DND-41 (cell line): Measurements from ENCODE around the gene ZBTB21.

Experiments
- ATAC-seq: fragments of 200-7000 bp; cut with Tn5 transposase; 3 replicates; pipeline ENCODE4 v1.9.1; 2021; ENCODE audit warnings: low read depth; ENCODE audit not compliant: insufficient read depth
- DNase-seq: peaks from one replicate; pipeline ENCODE4 v3.0.0-alpha.2; 2020
- H2AFZ ChIP-seq: 2 replicates; pipeline ENCODE4 v1.6.0; 2012; ENCODE audit warnings: low read depth, low read length
- H3K27ac ChIP-seq: 2 replicates; pipeline ENCODE4 v1.5.1; 2012; ENCODE audit warnings: low read length, inconsistent platforms
- H3K27me3 ChIP-seq: fragments of 200-600 bp; sonication (generic); 2 replicates; pipeline ENCODE4 v1.6.0; 2012; ENCODE audit warnings: low read length, mild to moderate bottlenecking, inconsistent platforms; ENCODE audit not compliant: insufficient read depth, poor library complexity
- H3K36me3 ChIP-seq: 2 replicates; pipeline ENCODE4 v1.5.1; 2012; ENCODE audit warnings: low read length, inconsistent platforms; ENCODE audit not compliant: insufficient read depth
- H3K4me1 ChIP-seq: 2 replicates; pipeline ENCODE4 v1.5.1; 2012; ENCODE audit warnings: mild to moderate bottlenecking, low read length; ENCODE audit not compliant: insufficient read depth
- H3K4me2 ChIP-seq: 2 replicates; pipeline ENCODE4 v1.6.0; 2012; ENCODE audit warnings: mild to moderate bottlenecking, moderate library complexity, low read length, inconsistent platforms; ENCODE audit not compliant: insufficient read depth
- H3K4me3 ChIP-seq, 2 experiments: fragments of 200-600 bp in 1 of 2; shearing (Covaris generic) in 1 of 2; 2 replicates each; pipeline ENCODE4 v1.5.1; 2012 to 2016; ENCODE audit warnings: inconsistent platforms in 2 of 2, low read length in 2 of 2, mild to moderate bottlenecking in 2 of 2, low read depth in 1 of 2, moderate library complexity in 1 of 2
- H3K79me2 ChIP-seq: 2 replicates; pipeline ENCODE4 v1.6.0; 2012; ENCODE audit warnings: low read length, inconsistent platforms; ENCODE audit not compliant: insufficient read depth
- H3K9ac ChIP-seq: 2 replicates; pipeline ENCODE4 v1.6.0; 2012; ENCODE audit warnings: low read depth, mild to moderate bottlenecking, inconsistent platforms, low read length, moderate library complexity
- H3K9me3 ChIP-seq: 2 replicates; pipeline ENCODE4 v1.5.1; 2012; ENCODE audit warnings: low read length, moderate library complexity, mild to moderate bottlenecking, inconsistent platforms; ENCODE audit not compliant: insufficient read depth, severe bottlenecking
- H4K20me1 ChIP-seq: 2 replicates; pipeline ENCODE4 v1.6.0; 2012; ENCODE audit warnings: low read length; ENCODE audit not compliant: insufficient read depth
- CTCF ChIP-seq: IDR thresholded peaks from 2 replicates; pipeline ENCODE4 v1.5.1; 2012; ENCODE audit warnings: borderline replicate concordance, low read length, moderate library complexity, mild to moderate bottlenecking; ENCODE audit not compliant: poor library complexity, severe bottlenecking; ENCODE audit errors: extremely low read depth
- EZH2 ChIP-seq: IDR thresholded peaks from 3 replicates; pipeline ENCODE4 v1.6.1; 2012; ENCODE audit warnings: borderline replicate concordance, low read depth, mild to moderate bottlenecking, moderate library complexity, low read length, inconsistent platforms; ENCODE audit not compliant: severe bottlenecking

The ZBTB21 gene

GRCh38 chr21:42009831-42010506 lies at the start of gene ZBTB21:
ZBTB21 (minus strand) TSS chr21:42010360; CDS start chr21:41994095, 16,265 bp downstream.
- H3K27me3 ChIP-seq, result no peaks in the 10 kb centered on the region
- H3K4me3 ChIP-seq, result peak within 1 kb of the TSS; percentile 65 to 68; a peak in 3 of 4 replicates
- peak; percentile 88 for ATAC-seq
- TF ChIP-seq CTCF (no peak), EZH2 (no peak)
- H3K36me3 ChIP-seq, result peaks cover 24% of the 10 kb centered on the region
- H3K9me3 ChIP-seq, result peaks cover 3% of the 10 kb centered on the region
- H4K20me1 ChIP-seq, result peaks cover 29% of the 10 kb centered on the region
- H3K4me1 ChIP-seq, result peaks cover 42% of the 10 kb centered on the region
- peak within 1 kb of the TSS; percentile 92 for H3K27ac ChIP-seq
- peak within 1 kb of the TSS; percentile 95 for H3K9ac ChIP-seq
- H2AFZ ChIP-seq, result peak within 1 kb of the TSS; percentile 83
- peak within 1 kb of the TSS; percentile 92 for H3K4me2 ChIP-seq
- peak; percentile 98 for DNase-seq
- peaks cover 50% of the 10 kb centered on the region for H3K79me2 ChIP-seq

- no peaks in the 10 kb centered on the region for H3K27me3 ChIP-seq
These were observed 49.6 kb upstream of the ZBTB21 start for GRCh38 chr21:42059721-42060120.

GRCh38 chr21:42059141-42059540 lies 49.0 kb upstream of the ZBTB21 start:
- no peaks in the 10 kb centered on the region for H3K36me3 ChIP-seq
- DNase-seq (no peak), ATAC-seq (no peak)
- no peak overlapping the region for H3K4me2 ChIP-seq
- no peak overlapping the region for H3K4me3 ChIP-seq
- H2AFZ ChIP-seq, result no peak overlapping the region
- no peaks in the 10 kb centered on the region for H3K9me3 ChIP-seq
- no peaks in the 10 kb centered on the region for H3K27me3 ChIP-seq
- TF ChIP-seq CTCF, result no peak
- TF ChIP-seq EZH2, result no peak
- H3K4me1 ChIP-seq, result peaks cover 36% of the 10 kb centered on the region
- H3K9ac ChIP-seq, result no peak overlapping the region
- no peaks in the 10 kb centered on the region for H4K20me1 ChIP-seq
- no peaks in the 10 kb centered on the region for H3K79me2 ChIP-seq
- no peak overlapping the region; the same call in 1 of the 2 replicates for H3K27ac ChIP-seq

More at GRCh38 chr21:42059721-42060120, 49.6 kb upstream of the ZBTB21 start:
- Histone ChIP-seq H2AFZ (no peak overlapping the region), H3K9ac (no peak overlapping the region), H3K9me3 (no peaks in the 10 kb centered on the region), H3K27ac (peak overlapping the region; percentile 40; the same call in 1 of the 2 replicates), H3K36me3 (no peaks in the 10 kb centered on the region), H3K4me2 (no peak overlapping the region), H3K4me1 (peaks cover 40% of the 10 kb centered on the region), H3K4me3 (no peak overlapping the region), H4K20me1 (no peaks in the 10 kb centered on the region), H3K79me2 (no peaks in the 10 kb centered on the region)
- no peak for ATAC-seq
- no peak for DNase-seq
- TF ChIP-seq CTCF, result no peak
- TF ChIP-seq EZH2, result no peak
